HFF-Myc (cell line): ENCODE results near the gene F11R.
A peak's percentile ranks its signal among the peaks of the same experiment; 100 is the strongest.
"Not testable (repeated sequence)": the region's sequence is repeated elsewhere in the genome, so short reads cannot be mapped to it uniquely, and the experiment has no call there.

Experiments
- DNase-seq: peaks from one replicate; pipeline ENCODE4 v3.0.0-alpha.2; 2011; ENCODE audit warnings: low read depth; ENCODE audit errors: extremely low read depth
- H3K4me3 ChIP-seq: replicated peaks from 2 replicates; pipeline ENCODE4 v1.5.1; 2011; ENCODE audit warnings: low read depth, mild to moderate bottlenecking, control low read depth, low read length
- TF ChIP-seq, protein P1 (sequence below): IDR thresholded peaks from 2 replicates; pipeline ENCODE4 v1.5.1; 2012; ENCODE audit warnings: mild to moderate bottlenecking, low read depth, low read length, control low read depth; ENCODE audit errors: missing control alignments

F11R gene

GRCh38 chr1:161020509-161021164, at the start of gene F11R:
Gene F11R (minus strand): TSS chr1:161021152. CDS start chr1:161021073, 79 bp downstream.
- no peak for DNase-seq
- H3K4me3 ChIP-seq, result peak within 1 kb of the TSS; percentile 38
- TF ChIP-seq, protein P1, sequence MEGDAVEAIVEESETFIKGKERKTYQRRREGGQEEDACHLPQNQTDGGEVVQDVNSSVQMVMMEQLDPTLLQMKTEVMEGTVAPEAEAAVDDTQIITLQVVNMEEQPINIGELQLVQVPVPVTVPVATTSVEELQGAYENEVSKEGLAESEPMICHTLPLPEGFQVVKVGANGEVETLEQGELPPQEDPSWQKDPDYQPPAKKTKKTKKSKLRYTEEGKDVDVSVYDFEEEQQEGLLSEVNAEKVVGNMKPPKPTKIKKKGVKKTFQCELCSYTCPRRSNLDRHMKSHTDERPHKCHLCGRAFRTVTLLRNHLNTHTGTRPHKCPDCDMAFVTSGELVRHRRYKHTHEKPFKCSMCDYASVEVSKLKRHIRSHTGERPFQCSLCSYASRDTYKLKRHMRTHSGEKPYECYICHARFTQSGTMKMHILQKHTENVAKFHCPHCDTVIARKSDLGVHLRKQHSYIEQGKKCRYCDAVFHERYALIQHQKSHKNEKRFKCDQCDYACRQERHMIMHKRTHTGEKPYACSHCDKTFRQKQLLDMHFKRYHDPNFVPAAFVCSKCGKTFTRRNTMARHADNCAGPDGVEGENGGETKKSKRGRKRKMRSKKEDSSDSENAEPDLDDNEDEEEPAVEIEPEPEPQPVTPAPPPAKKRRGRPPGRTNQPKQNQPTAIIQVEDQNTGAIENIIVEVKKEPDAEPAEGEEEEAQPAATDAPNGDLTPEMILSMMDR, result no peak

GRCh38 chr1:161069731-161070270, 48.8 kb upstream of the F11R start, which contains the start of gene ARHGAP30:
Gene ARHGAP30 (minus strand): TSS chr1:161069891. CDS start chr1:161069624, 267 bp downstream.
- DNase-seq, result no peak
- TF ChIP-seq, protein P1, result no peak
- H3K4me3 ChIP-seq, result no peak within 1 kb of the TSS

DNA sequence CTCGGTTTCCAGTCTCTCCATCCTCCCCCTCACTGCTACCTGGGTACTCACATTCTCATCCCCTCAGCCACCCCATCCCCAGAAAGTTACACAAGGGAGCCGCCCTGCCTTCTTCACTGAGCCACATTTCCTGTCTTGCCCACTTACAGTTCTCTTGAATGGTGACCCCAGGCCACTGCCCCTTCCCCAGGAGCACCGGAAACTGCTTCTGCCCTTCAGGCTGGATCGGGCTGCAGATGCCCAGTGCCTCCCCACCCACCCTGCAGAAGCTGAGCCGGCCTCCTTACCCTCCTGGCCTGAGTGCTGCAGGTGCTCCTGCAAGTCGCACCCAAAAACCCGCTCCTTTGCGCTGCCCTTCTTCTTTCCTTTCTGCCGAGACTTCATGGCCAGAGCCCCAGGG, 48.3 kb upstream of the F11R start:
- H3K4me3 ChIP-seq, result no peak overlapping the region
- TF ChIP-seq, protein P1, result no peak
- DNase-seq, result no peak

- H3K4me3 ChIP-seq, result no peak overlapping the region
- TF ChIP-seq, protein P1, result no peak
- DNase-seq, result no peak
Observed at GRCh38 chr1:161068306-161069234, 47.6 kb upstream of the F11R start.

DNA sequence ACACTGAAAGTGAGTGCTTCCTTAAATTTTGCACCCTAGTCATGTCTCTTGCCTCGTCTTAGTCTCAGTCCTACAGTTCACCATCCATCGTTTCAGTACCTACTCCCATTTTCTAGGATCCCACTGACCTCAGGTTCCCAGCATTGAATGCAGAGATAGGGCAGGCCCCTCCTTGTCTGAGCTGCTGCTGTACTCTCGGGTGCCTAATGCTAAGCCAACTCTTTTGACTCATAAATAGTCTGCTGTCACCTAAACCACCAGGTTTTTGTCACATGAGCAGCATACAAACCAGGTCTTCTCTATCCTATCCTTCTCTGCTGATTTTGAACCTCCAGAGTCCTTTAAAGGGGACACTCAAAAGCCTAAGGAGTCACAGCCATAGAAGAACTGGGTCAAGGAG, 45.7 kb upstream of the F11R start:
- no peak overlapping the region for H3K4me3 ChIP-seq
- no peak for DNase-seq
- TF ChIP-seq, protein P1, result no peak

- DNase-seq, H3K4me3 ChIP-seq: not testable (repeated sequence)
Observed at GRCh38 chr1:161065681-161066080, 44.7 kb upstream of the F11R start.

DNA sequence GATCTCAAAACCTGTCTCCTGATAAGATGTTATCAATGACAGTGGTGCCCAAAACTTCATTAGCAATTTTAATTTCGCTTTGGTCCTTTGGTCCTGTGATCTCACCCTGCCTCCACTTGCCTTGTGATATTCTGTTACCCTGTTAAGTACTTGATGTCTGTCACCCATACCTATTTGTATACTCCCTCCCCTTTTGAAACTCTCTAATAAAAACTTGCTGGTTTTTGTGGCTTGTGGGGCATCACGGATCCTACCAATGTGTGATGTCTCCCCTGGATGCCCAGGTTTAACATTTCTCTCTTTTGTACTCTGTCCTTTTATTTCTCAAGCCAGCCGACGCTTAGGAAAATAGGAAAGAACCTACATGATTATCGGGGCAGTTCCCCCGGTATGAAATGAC, 43.0 kb upstream of the F11R start:
- DNase-seq, H3K4me3 ChIP-seq: not testable (repeated sequence)
